SK-N-SH (cell line): ENCODE data around the gene SLC6A16. TPM values are rescaled to one million over a fixed set of nuclear protein-coding genes. Genes with fewer than 3 reads are reported as not detected.

ENCODE experiments used
- CTCF ChIA-PET: fragments of 300-600, 350-600 bp; formaldehyde crosslinking; extraction: SDS; loops from one replicate; lab custom pipeline; 2021; lab: Yijun Ruan, JAX
- POLR2A ChIA-PET: fragments of 350-600 bp; sonication (Branson Sonifier 250); formaldehyde crosslinking; extraction: SDS; loops from one replicate; lab custom pipeline; 2020; ENCODE audit warnings: antibody characterized with exemption, inconsistent platforms; lab: Yijun Ruan, JAX
- DNase-seq: peaks from one replicate; pipeline ENCODE4 v3.0.0; 2012
- H2AFZ ChIP-seq: fragments of 200-600 bp; sonication (generic); 2 replicates; pipeline ENCODE4 v1.8.1; 2016; ENCODE audit warnings: antibody characterized with exemption, mild to moderate bottlenecking, low read depth
- H3F3A ChIP-seq: fragments of 200-600 bp; sonication (generic); replicated peaks from 2 replicates; pipeline ENCODE3; 2016; ENCODE audit warnings: antibody characterized with exemption, mild to moderate bottlenecking; ENCODE audit not compliant: insufficient read depth
- H3K27ac ChIP-seq, 2 experiments: fragments of 200-500 bp in 1 of 2; fragments of 200-600 bp in 1 of 2; sonication (Bioruptor generic) in 1 of 2; sonication (generic), shearing (Covaris generic) in 1 of 2; 2 replicates each; pipeline versions ENCODE4 v1.5.1 to v1.6.1; 2014 to 2016; ENCODE audit warnings: low read depth in 2 of 2, inconsistent platforms in 1 of 2, low read length in 1 of 2, mild to moderate bottlenecking in 1 of 2, mixed read lengths in 1 of 2
- H3K27me3 ChIP-seq: fragments of 200-600 bp; sonication (generic), shearing (Covaris generic); 2 replicates; pipeline ENCODE4 v1.6.1; 2016; ENCODE audit warnings: mixed run types; ENCODE audit not compliant: insufficient read depth
- H3K36me3 ChIP-seq, 2 experiments: fragments of 200-500 bp in 1 of 2; fragments of 200-600 bp in 1 of 2; sonication (Bioruptor generic) in 1 of 2; sonication (generic) in 1 of 2; replicated peaks in 1 of 2; 2 replicates each; pipeline versions ENCODE3 to v1.5.1; 2014 to 2016; ENCODE audit warnings: low read length in 1 of 2, mild to moderate bottlenecking in 1 of 2; ENCODE audit not compliant: insufficient read depth in 2 of 2, control insufficient read depth in 1 of 2
- H3K4me1 ChIP-seq, 2 experiments: fragments of 200-500 bp in 1 of 2; fragments of 200-600 bp in 1 of 2; sonication (Bioruptor generic) in 1 of 2; sonication (generic), shearing (Covaris generic) in 1 of 2; 2 replicates each; pipeline versions ENCODE4 v1.5.1 to v1.6.1; 2014 to 2016; ENCODE audit warnings: low read depth in 1 of 2, low read length in 1 of 2, mixed run types in 1 of 2; ENCODE audit not compliant: insufficient read depth in 2 of 2, control insufficient read depth in 1 of 2
- H3K4me2 ChIP-seq: fragments of 200-600 bp; sonication (generic), shearing (Covaris generic); 2 replicates; pipeline ENCODE4 v1.6.1; 2017; ENCODE audit warnings: mixed run types
- H3K4me3 ChIP-seq, 2 experiments: fragments of 200-500 bp in 1 of 2; fragments of 200-600 bp in 1 of 2; sonication (Bioruptor generic) in 1 of 2; sonication (generic), shearing (Covaris generic) in 1 of 2; 2 replicates each; pipeline versions ENCODE4 v1.5.1 to v1.8.1; 2014 to 2016; ENCODE audit warnings: low read depth in 2 of 2, inconsistent platforms in 1 of 2, low read length in 1 of 2, mild to moderate bottlenecking in 1 of 2, mixed read lengths in 1 of 2, moderate library complexity in 1 of 2
- H3K79me2 ChIP-seq: fragments of 200-600 bp; sonication (generic); 2 replicates; pipeline ENCODE4 v1.8.1; 2017; ENCODE audit warnings: mild to moderate bottlenecking; ENCODE audit not compliant: insufficient read depth
- H3K9ac ChIP-seq: fragments of 200-600 bp; sonication (generic); 2 replicates; pipeline ENCODE4 v1.6.1; 2017; ENCODE audit warnings: mixed run types
- H3K9me2 ChIP-seq: fragments of 200-600 bp; sonication (generic); 2 replicates; pipeline ENCODE4 v1.6.1; 2017; ENCODE audit warnings: mixed run types
- H3K9me3 ChIP-seq: fragments of 200-600 bp; sonication (generic); 2 replicates; pipeline ENCODE4 v1.6.1; 2017; ENCODE audit warnings: mixed run types, mild to moderate bottlenecking, moderate library complexity
- H4K20me1 ChIP-seq: fragments of 200-600 bp; sonication (generic); 2 replicates; pipeline ENCODE4 v1.6.1; 2017; ENCODE audit warnings: mild to moderate bottlenecking, mixed run types; ENCODE audit not compliant: insufficient read depth
- ELF1 ChIP-seq: IDR thresholded peaks from 2 replicates; pipeline ENCODE4 v1.4.0; 2012
- EZH2phosphoT487 ChIP-seq: fragments of 200-600 bp; sonication (generic); IDR thresholded peaks from 2 replicates; pipeline ENCODE4 v1.6.1; 2017; ENCODE audit warnings: low read depth, mixed run types, mild to moderate bottlenecking, antibody characterized with exemption, moderate library complexity, borderline replicate concordance
- FOXM1 ChIP-seq: IDR thresholded peaks from 2 replicates; pipeline ENCODE4 v1.4.0; 2012; ENCODE audit warnings: low read depth, mild to moderate bottlenecking
- MXI1 ChIP-seq: IDR thresholded peaks from 2 replicates; pipeline ENCODE4 v1.6.1; 2012; ENCODE audit warnings: mild to moderate bottlenecking, low read depth, low read length, improper control_type of control experiment
- RCOR1 ChIP-seq: fragments of 150-350 bp; IDR thresholded peaks from 2 replicates; pipeline ENCODE4 v1.6.1; 2017; ENCODE audit warnings: antibody characterized with exemption, low read length
- TCF12 ChIP-seq: IDR thresholded peaks from 2 replicates; pipeline ENCODE4 v1.4.0; 2012
- YY1 ChIP-seq: IDR thresholded peaks from 2 replicates; pipeline ENCODE4 v1.4.0; 2012; ENCODE audit warnings: low read depth, mild to moderate bottlenecking
- WGBS: methylation state at CpG from one replicate; pipeline ENCODE4 v1.1.6; 2017; ENCODE audit warnings: low lambda C conversion rate; 5-methylcytosine and 5-hydroxymethylcytosine counted together
- polyA plus RNA-seq, 3 experiments: library from polyadenylated mRNA; depleted of rRNA; stranded (reverse); fragments of >200 nt; gene quantifications; 2 replicates each; pipeline ENCODE4 v1.2.3, GENCODE V29; 2012
- TF ChIP-seq, protein P1 (sequence below): fragments of 200-600 bp; sonication (generic); IDR thresholded peaks from 2 replicates; pipeline ENCODE4 v1.6.1; 2017; ENCODE audit warnings: antibody characterized with exemption, mild to moderate bottlenecking, moderate library complexity
- TF ChIP-seq, protein P2 (sequence below): IDR thresholded peaks from 2 replicates; pipeline ENCODE4 v1.4.0; 2012; ENCODE audit warnings: low read depth, borderline replicate concordance
- TF ChIP-seq, protein P3 (sequence below): IDR thresholded peaks from 2 replicates; pipeline ENCODE4 v1.4.0; 2012; ENCODE audit warnings: low read depth
- TF ChIP-seq, protein P4 (sequence below): fragments of 150-350 bp; IDR thresholded peaks from 2 replicates; pipeline ENCODE4 v1.6.1; 2017; ENCODE audit warnings: antibody characterized with exemption, low read length, low read depth, borderline replicate concordance

The SLC6A16 gene
- polyA plus RNA-seq, 1 of the 3 experiments (the other 2 are of a cell fraction) = 0.33 TPM

DNA sequence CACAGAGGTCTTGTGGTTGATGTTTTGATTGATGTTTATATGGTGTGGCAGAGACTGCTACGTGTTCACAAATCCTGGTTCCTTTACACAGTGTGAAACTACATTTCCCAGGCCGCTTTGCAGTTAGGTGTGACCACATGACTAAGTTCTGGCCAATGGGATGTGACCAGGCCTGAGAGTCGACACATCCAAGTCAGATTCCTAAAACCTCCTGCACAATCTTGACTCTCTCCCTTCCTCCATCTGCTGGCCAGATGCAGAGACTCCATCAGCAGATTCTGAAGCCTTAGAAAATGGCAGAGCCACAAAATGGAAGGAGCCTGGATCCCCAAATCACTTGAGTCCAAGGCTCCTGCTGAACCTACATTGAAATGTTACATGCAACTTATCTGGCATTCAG is 22.8 kb upstream of the SLC6A16 start:
- WGBS = 76% methylated on average over 3 of the region's 3 CpGs
- Histone ChIP-seq H2AFZ (no peak overlapping the region), H3K9me2 (no peaks in the 10 kb centered on the region), H3K9ac (no peak overlapping the region), H3K79me2 (no peaks in the 10 kb centered on the region), H3K27ac (no peak overlapping the region), H4K20me1 (no peaks in the 10 kb centered on the region), H3F3A (peaks cover 3% of the 10 kb centered on the region), H3K4me3 (no peak overlapping the region), H3K4me2 (no peak overlapping the region), H3K36me3 (peaks cover 25 to 67% of the 10 kb centered on the region in 2 experiments), H3K27me3 (no peaks in the 10 kb centered on the region), H3K9me3 (no peaks in the 10 kb centered on the region), H3K4me1 (no peaks in the 10 kb centered on the region)
- peak; percentile 66 for DNase-seq
- TF ChIP-seq, protein P1, sequence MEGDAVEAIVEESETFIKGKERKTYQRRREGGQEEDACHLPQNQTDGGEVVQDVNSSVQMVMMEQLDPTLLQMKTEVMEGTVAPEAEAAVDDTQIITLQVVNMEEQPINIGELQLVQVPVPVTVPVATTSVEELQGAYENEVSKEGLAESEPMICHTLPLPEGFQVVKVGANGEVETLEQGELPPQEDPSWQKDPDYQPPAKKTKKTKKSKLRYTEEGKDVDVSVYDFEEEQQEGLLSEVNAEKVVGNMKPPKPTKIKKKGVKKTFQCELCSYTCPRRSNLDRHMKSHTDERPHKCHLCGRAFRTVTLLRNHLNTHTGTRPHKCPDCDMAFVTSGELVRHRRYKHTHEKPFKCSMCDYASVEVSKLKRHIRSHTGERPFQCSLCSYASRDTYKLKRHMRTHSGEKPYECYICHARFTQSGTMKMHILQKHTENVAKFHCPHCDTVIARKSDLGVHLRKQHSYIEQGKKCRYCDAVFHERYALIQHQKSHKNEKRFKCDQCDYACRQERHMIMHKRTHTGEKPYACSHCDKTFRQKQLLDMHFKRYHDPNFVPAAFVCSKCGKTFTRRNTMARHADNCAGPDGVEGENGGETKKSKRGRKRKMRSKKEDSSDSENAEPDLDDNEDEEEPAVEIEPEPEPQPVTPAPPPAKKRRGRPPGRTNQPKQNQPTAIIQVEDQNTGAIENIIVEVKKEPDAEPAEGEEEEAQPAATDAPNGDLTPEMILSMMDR = peak; percentile 31
- no peak for TF ChIP-seq TCF12
- TF ChIP-seq RCOR1 = no peak
- TF ChIP-seq MXI1 = no peak
- TF ChIP-seq, protein P2, sequence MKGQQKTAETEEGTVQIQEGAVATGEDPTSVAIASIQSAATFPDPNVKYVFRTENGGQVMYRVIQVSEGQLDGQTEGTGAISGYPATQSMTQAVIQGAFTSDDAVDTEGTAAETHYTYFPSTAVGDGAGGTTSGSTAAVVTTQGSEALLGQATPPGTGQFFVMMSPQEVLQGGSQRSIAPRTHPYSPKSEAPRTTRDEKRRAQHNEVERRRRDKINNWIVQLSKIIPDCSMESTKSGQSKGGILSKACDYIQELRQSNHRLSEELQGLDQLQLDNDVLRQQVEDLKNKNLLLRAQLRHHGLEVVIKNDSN = peak; percentile 90
- TF ChIP-seq YY1 = peak; percentile 69; the same call in 1 of the 2 replicates
- TF ChIP-seq ELF1 = no peak
- TF ChIP-seq, protein P3, sequence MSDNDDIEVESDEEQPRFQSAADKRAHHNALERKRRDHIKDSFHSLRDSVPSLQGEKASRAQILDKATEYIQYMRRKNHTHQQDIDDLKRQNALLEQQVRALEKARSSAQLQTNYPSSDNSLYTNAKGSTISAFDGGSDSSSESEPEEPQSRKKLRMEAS = no peak
- TF ChIP-seq, protein P4, sequence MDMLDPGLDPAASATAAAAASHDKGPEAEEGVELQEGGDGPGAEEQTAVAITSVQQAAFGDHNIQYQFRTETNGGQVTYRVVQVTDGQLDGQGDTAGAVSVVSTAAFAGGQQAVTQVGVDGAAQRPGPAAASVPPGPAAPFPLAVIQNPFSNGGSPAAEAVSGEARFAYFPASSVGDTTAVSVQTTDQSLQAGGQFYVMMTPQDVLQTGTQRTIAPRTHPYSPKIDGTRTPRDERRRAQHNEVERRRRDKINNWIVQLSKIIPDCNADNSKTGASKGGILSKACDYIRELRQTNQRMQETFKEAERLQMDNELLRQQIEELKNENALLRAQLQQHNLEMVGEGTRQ = peak; percentile 35; the same call in 1 of the 2 replicates
- POLR2A ChIA-PET = no interaction called here
- CTCF ChIA-PET = interaction anchor here (1.4 to 1.5 kb wide), 2 partner anchors 44 to 47 kb away, joined by 3 to 5 read pairs; no protein-coding TSS in a partner anchor

DNA sequence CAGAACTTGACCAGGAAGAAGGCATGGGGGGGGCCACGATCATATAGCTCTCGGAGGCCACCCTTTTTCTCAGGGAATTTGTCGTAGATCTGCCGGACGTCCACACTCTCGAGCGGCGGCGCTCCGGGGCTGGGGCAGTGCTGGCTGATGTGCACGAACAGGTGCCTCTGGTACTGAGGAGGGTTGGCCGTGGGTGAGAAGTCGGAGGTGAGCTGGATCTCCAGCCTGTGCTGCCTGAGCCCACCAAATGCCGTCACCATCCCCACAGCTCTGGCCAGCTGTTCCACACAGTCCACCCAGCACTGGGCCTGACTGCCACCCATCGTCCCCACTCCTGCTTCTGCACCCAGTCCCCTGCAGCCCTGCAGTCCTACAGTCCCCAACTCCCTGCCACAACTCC is 22.2 kb upstream of the SLC6A16 start:
- 90% methylated on average over 15 of the region's 15 CpGs for WGBS
- H4K20me1 ChIP-seq = no peaks in the 10 kb centered on the region
- no peaks in the 10 kb centered on the region for H3K9me2 ChIP-seq
- no peaks in the 10 kb centered on the region for H3K79me2 ChIP-seq
- H3K9me3 ChIP-seq = no peaks in the 10 kb centered on the region
- H3K4me1 ChIP-seq = no peaks in the 10 kb centered on the region
- DNase-seq = no peak
- no peaks in the 10 kb centered on the region for H3K27me3 ChIP-seq
- ChIA-PET POLR2A (no interaction called here), CTCF (interaction anchor here (1.4 to 1.5 kb wide), 2 partner anchors 45 to 46 kb away, joined by 3 to 5 read pairs; no protein-coding TSS in a partner anchor)
- no peak overlapping the region for H2AFZ ChIP-seq
- peaks cover 30 to 72% of the 10 kb centered on the region in 2 experiments for H3K36me3 ChIP-seq
- no peak overlapping the region for H3K4me3 ChIP-seq
- H3K9ac ChIP-seq = no peak overlapping the region
- H3K27ac ChIP-seq = no peak overlapping the region
- TF ChIP-seq, protein P3 = no peak
- no peak for TF ChIP-seq FOXM1
- no peak for TF ChIP-seq EZH2phosphoT487
- no peak for TF ChIP-seq YY1
- H3F3A ChIP-seq = peaks cover 3% of the 10 kb centered on the region
- no peak overlapping the region for H3K4me2 ChIP-seq
